Keratinocyte (primary cell): ENCODE measurements around the gene AGAP1. TPM values are rescaled to one million over a fixed set of nuclear protein-coding genes. Genes with fewer than 3 reads are reported as not detected.

Experiments used
- DNase-seq: peaks from one replicate; pipeline ENCODE4 v3.0.0-alpha.2; 2011; ENCODE audit warnings: low read depth, missing footprints, low spot score
- FAIRE-seq: peaks from 2 replicates; lab custom pipeline; 2011; peaks lifted over from hg19 to GRCh38; lab: Jason Lieb, UNC
- H2AFZ ChIP-seq: 2 replicates; pipeline ENCODE4 v1.6.0; 2012; ENCODE audit warnings: low read length, control low read depth, inconsistent platforms; ENCODE audit not compliant: control insufficient read depth
- H3K27ac ChIP-seq: 2 replicates; pipeline ENCODE4 v1.5.1; 2011; ENCODE audit warnings: low read length; ENCODE audit not compliant: control insufficient read depth, insufficient read depth
- H3K27me3 ChIP-seq: 3 replicates; pipeline ENCODE4 v1.6.0; 2011; ENCODE audit warnings: low read length; ENCODE audit not compliant: control insufficient read depth, insufficient read depth; ENCODE audit errors: extremely low read depth
- H3K36me3 ChIP-seq, 2 experiments: 2 replicates in 1 of 2; 3 replicates in 1 of 2; pipeline ENCODE4 v1.5.1; 2011; ENCODE audit warnings: low read length in 2 of 2, mild to moderate bottlenecking in 1 of 2; ENCODE audit not compliant: control insufficient read depth in 2 of 2, insufficient read depth in 2 of 2; ENCODE audit errors: extremely low read depth in 1 of 2
- H3K4me1 ChIP-seq: 3 replicates; pipeline ENCODE4 v1.5.1; 2011; ENCODE audit warnings: low read length; ENCODE audit not compliant: control insufficient read depth, insufficient read depth; ENCODE audit errors: extremely low read depth
- H3K4me2 ChIP-seq: 3 replicates; pipeline ENCODE4 v1.6.0; 2011; ENCODE audit warnings: low read depth, low read length; ENCODE audit not compliant: control insufficient read depth, insufficient read depth; ENCODE audit errors: extremely low read depth
- H3K4me3 ChIP-seq, 3 experiments: fragments of 200-600 bp in 1 of 3; sonication (generic) in 1 of 3; 2 replicates in 2 of 3; 3 replicates in 1 of 3; pipeline ENCODE4 v1.5.1; 2011 to 2016; ENCODE audit warnings: low read length in 3 of 3, mild to moderate bottlenecking in 3 of 3, control low read depth in 2 of 3, inconsistent platforms in 1 of 3, low read depth in 1 of 3, mixed read lengths in 1 of 3, mixed run types in 1 of 3, moderate library complexity in 1 of 3; ENCODE audit not compliant: control insufficient read depth in 2 of 3, insufficient read depth in 2 of 3; ENCODE audit errors: extremely low read depth in 1 of 3
- H3K79me2 ChIP-seq: 2 replicates; pipeline ENCODE4 v1.6.0; 2012; ENCODE audit warnings: low read length; ENCODE audit not compliant: control insufficient read depth, insufficient read depth
- H3K9ac ChIP-seq: 3 replicates; pipeline ENCODE4 v1.6.0; 2011; ENCODE audit warnings: low read length; ENCODE audit not compliant: control insufficient read depth, insufficient read depth; ENCODE audit errors: extremely low read depth
- H3K9me1 ChIP-seq: 3 replicates; pipeline ENCODE4 v1.6.0; 2011; ENCODE audit warnings: low read length; ENCODE audit not compliant: control insufficient read depth, insufficient read depth; ENCODE audit errors: extremely low read depth
- H3K9me3 ChIP-seq: 2 replicates; pipeline ENCODE4 v1.5.1; 2012; ENCODE audit warnings: low read depth, low read length; ENCODE audit not compliant: control insufficient read depth
- H4K20me1 ChIP-seq: 3 replicates; pipeline ENCODE4 v1.6.0; 2011; ENCODE audit warnings: low read length; ENCODE audit not compliant: control insufficient read depth, insufficient read depth; ENCODE audit errors: extremely low read depth
- EZH2 ChIP-seq: IDR thresholded peaks from one replicate; pipeline ENCODE4 v1.6.1; 2012; ENCODE audit warnings: inconsistent platforms, mild to moderate bottlenecking, low read length, moderate library complexity
- dilution Hi-C: fragments of 300-500 bp; cut with MboI; formaldehyde crosslinking; loops from one replicate; pipeline ENCODE4 v1.7.0; 2020; ENCODE audit warnings: low sequenced_read_pairs; ENCODE audit not compliant: extremely low pct_ligation_motif_present
- polyA plus RNA-seq, 5 experiments: library from polyadenylated mRNA; depleted of rRNA in 3 of 5; stranded (reverse) in 3 of 5; stranded (forward) in 1 of 5; unstranded in 1 of 5; fragments of >200 nt; gene quantifications; 1 replicate in 1 of 5; 2 replicates in 3 of 5; 3 replicates in 1 of 5; pipeline versions ENCODE4 v1.2.1 to v1.2.3, GENCODE V29; 2011 to 2012; ENCODE audit warnings: missing spikeins in 2 of 5, low read depth in 1 of 5, low replicate concordance in 1 of 5
- TF ChIP-seq, protein P1 (sequence below), 3 experiments: IDR thresholded peaks in 1 of 3; conservative IDR thresholded peaks in 1 of 3; optimal IDR thresholded peaks in 1 of 3; 2 replicates in 2 of 3; 3 replicates in 1 of 3; pipeline versions ENCODE3 to v1.5.1; 2011; ENCODE audit warnings: low read length in 3 of 3, mild to moderate bottlenecking in 3 of 3, moderate library complexity in 2 of 3, control low read depth in 1 of 3, inconsistent platforms in 1 of 3; ENCODE audit not compliant: insufficient read depth in 2 of 3; ENCODE audit errors: extremely low read depth in 1 of 3

Gene AGAP1
- polyA plus RNA-seq, 1 donor (not counting 4 experiments of a cell fraction or from before 2014, with no cell fraction given): 12.6 TPM

DNA sequence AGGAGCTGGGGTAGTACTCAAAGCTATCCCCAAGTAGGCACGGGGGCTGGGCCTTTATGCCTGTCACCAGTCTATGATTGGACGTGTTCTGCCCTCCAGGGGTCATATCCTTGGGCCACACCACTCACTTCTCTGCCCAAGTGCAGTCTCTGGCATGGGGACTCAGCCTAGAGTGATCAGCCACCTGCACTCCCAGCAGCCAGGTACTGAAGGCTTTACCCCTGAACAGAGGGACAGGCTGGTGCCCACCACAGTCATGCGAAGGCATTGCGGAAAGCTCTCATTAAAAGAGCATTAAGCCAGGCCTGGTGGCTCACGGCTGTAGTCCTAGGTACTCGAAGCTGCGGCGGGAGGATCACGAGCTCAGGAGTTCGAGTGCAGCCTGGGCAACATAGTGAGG, 199.4 kb downstream of the AGAP1 start:
- Histone ChIP-seq H3K4me3 (no peak overlapping the region), H3K4me1 (no peaks in the 10 kb centered on the region), H3K36me3 (no peaks in the 10 kb centered on the region), H3K79me2 (peaks cover 38% of the 10 kb centered on the region), H4K20me1 (peaks cover 8% of the 10 kb centered on the region), H3K9me1 (no peaks in the 10 kb centered on the region), H3K27ac (no peak overlapping the region), H3K9ac (no peak overlapping the region), H3K9me3 (peaks cover 2% of the 10 kb centered on the region), H2AFZ (no peak overlapping the region), H3K27me3 (no peaks in the 10 kb centered on the region), H3K4me2 (no peak overlapping the region)
- FAIRE-seq (no peak), DNase-seq (no peak)
- dilution Hi-C loops: no loop called here
- TF ChIP-seq EZH2: no peak
- TF ChIP-seq, protein P1, sequence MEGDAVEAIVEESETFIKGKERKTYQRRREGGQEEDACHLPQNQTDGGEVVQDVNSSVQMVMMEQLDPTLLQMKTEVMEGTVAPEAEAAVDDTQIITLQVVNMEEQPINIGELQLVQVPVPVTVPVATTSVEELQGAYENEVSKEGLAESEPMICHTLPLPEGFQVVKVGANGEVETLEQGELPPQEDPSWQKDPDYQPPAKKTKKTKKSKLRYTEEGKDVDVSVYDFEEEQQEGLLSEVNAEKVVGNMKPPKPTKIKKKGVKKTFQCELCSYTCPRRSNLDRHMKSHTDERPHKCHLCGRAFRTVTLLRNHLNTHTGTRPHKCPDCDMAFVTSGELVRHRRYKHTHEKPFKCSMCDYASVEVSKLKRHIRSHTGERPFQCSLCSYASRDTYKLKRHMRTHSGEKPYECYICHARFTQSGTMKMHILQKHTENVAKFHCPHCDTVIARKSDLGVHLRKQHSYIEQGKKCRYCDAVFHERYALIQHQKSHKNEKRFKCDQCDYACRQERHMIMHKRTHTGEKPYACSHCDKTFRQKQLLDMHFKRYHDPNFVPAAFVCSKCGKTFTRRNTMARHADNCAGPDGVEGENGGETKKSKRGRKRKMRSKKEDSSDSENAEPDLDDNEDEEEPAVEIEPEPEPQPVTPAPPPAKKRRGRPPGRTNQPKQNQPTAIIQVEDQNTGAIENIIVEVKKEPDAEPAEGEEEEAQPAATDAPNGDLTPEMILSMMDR (optimal IDR thresholded peaks at IDR 0.05 in 1 of 3, IDR thresholded peaks at IDR 0.05 in 1 of 3, conservative IDR thresholded peaks at IDR 0.05 in 1 of 3; ENCODE audit: extremely low read depth in 1 of 3, insufficient read depth in 2 of 3, low read length in 3 of 3): no peak

DNA sequence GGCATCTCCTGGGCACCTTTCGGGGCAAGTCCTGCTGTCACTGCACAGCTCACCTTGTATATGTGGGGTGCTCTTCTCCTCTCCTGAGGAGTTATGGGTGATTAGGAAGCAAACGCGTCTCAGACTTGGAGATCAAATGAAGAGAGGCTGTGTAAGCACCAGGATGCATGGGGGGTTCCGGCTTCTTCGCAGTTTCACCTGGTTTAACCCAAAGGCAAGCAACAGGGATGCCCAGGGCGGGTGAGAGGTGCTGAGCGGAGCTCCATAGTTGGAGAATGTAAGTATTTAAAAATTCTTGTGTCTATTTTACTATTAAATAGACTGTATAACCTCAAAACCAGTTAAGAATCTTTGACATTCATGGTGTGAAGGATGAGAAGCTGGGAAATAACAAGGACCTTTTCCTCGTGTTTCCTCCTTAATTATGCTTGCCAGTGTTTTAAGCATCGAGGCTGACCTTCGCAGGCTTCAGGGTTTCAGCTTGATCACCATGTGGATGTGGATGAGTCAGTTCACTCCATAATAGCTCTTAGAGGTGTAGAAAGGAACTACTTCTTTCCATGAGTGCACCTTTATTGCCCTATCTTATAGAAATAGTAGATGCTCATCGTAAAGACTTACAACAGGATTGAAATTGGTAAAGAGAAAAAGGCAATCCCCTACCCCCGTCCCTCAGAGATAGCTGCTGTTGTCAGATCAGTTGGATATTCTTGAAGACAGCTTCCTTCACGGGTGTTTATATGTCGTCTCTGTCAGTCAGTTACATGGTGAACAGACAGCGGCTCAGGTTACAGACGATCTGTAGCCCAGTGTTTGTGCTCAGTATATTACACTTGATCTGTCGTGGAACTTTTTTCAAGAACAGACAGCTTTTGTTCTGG, 201.1 kb downstream of the AGAP1 start:
- Histone ChIP-seq H2AFZ (no peak overlapping the region), H4K20me1 (peaks cover 5% of the 10 kb centered on the region), H3K36me3 (no peaks in the 10 kb centered on the region), H3K9ac (no peak overlapping the region), H3K4me3 (no peak overlapping the region), H3K79me2 (peaks cover 28% of the 10 kb centered on the region), H3K9me3 (no peaks in the 10 kb centered on the region), H3K4me2 (no peak overlapping the region), H3K4me1 (no peaks in the 10 kb centered on the region), H3K27me3 (no peaks in the 10 kb centered on the region), H3K9me1 (no peaks in the 10 kb centered on the region), H3K27ac (no peak overlapping the region)
- no peak for FAIRE-seq
- no peak for TF ChIP-seq EZH2
- TF ChIP-seq, protein P1 (optimal IDR thresholded peaks at IDR 0.05 in 1 of 3, IDR thresholded peaks at IDR 0.05 in 1 of 3, conservative IDR thresholded peaks at IDR 0.05 in 1 of 3; ENCODE audit: extremely low read depth in 1 of 3, insufficient read depth in 2 of 3, low read length in 3 of 3): no peak
- dilution Hi-C loops: no loop called here
- DNase-seq: no peak
